HepG2 (cell line): Measurements from ENCODE around the gene SNRNP27. TPM values are rescaled to one million over a fixed set of nuclear protein-coding genes. Genes with fewer than 3 reads are reported as not detected.
A peak's percentile ranks its signal among the peaks of the same experiment; 100 is the strongest.

Experiments used
- AFF4 ChIP-seq: sonication (generic); formaldehyde crosslinking; IDR thresholded peaks from 2 replicates; pipeline ENCODE4 v1.4.0; 2020; ENCODE audit warnings: missing genetic modification reagents
- ATF5 ChIP-seq: sonication (generic); formaldehyde crosslinking; IDR thresholded peaks from 2 replicates; pipeline ENCODE4 v1.4.0; 2020; ENCODE audit warnings: mild to moderate bottlenecking, low read depth, missing genetic modification reagents
- CEBPG ChIP-seq: IDR thresholded peaks from 2 replicates; pipeline ENCODE4 v1.6.1; 2016
- HOXA9 ChIP-seq: sonication (generic); formaldehyde crosslinking; IDR thresholded peaks from 2 replicates; pipeline ENCODE4 v1.8.1; 2022; ENCODE audit warnings: missing genetic modification reagents, mild to moderate bottlenecking, moderate library complexity, borderline replicate concordance
- MXD4 ChIP-seq: IDR thresholded peaks from 2 replicates; pipeline ENCODE4 v1.6.1; 2016; ENCODE audit warnings: mild to moderate bottlenecking, missing biosample characterization, missing genetic modification reagents
- NFAT5 ChIP-seq: sonication (generic); formaldehyde crosslinking; IDR thresholded peaks from 2 replicates; pipeline ENCODE4 v1.4.0; 2020; ENCODE audit warnings: missing genetic modification reagents
- PRPF4 ChIP-seq: fragments of 200-400 bp; formaldehyde crosslinking; IDR thresholded peaks from 2 replicates; pipeline ENCODE4 v1.6.1; 2016; ENCODE audit warnings: low read length, low read depth; ENCODE audit not compliant: poor library complexity, severe bottlenecking
- SMARCC2 ChIP-seq: fragments of 450-650 bp; IDR thresholded peaks from 2 replicates; pipeline ENCODE4 v1.6.1; 2017; ENCODE audit warnings: antibody characterized with exemption, mild to moderate bottlenecking
- U2AF2 ChIP-seq: fragments of 200-400 bp; formaldehyde crosslinking; IDR thresholded peaks from 2 replicates; pipeline ENCODE4 v1.6.1; 2017; ENCODE audit warnings: low read depth, mild to moderate bottlenecking, low read length
- ZNF17 ChIP-seq: sonication (generic); formaldehyde crosslinking; IDR thresholded peaks from 2 replicates; pipeline ENCODE4 v1.5.0; 2020; ENCODE audit warnings: mild to moderate bottlenecking, missing genetic modification reagents
- ZNF251 ChIP-seq: sonication (generic); formaldehyde crosslinking; IDR thresholded peaks from 2 replicates; pipeline ENCODE4 v1.9.0; 2021; ENCODE audit warnings: mild to moderate bottlenecking, missing genetic modification reagents
- ZNF503 ChIP-seq: sonication (generic); formaldehyde crosslinking; IDR thresholded peaks from 2 replicates; pipeline ENCODE4 v1.4.0; 2020; ENCODE audit warnings: missing genetic modification reagents
- ZNF737 ChIP-seq: sonication (generic); formaldehyde crosslinking; IDR thresholded peaks from 2 replicates; pipeline ENCODE4 v1.5.0; 2020; ENCODE audit warnings: missing genetic modification reagents, mild to moderate bottlenecking, borderline replicate concordance
- ZNF747 ChIP-seq: sonication (generic); formaldehyde crosslinking; IDR thresholded peaks from 2 replicates; pipeline ENCODE4 v1.8.1; 2023; ENCODE audit warnings: missing genetic modification reagents, mild to moderate bottlenecking, borderline replicate concordance
- ZNF781 ChIP-seq: sonication (generic); formaldehyde crosslinking; IDR thresholded peaks from 2 replicates; pipeline ENCODE4 v1.5.1; 2020; ENCODE audit warnings: borderline replicate concordance, mild to moderate bottlenecking, missing genetic modification reagents; ENCODE audit errors: not compliant biosample characterization
- ZNF841 ChIP-seq: sonication (generic); formaldehyde crosslinking; IDR thresholded peaks from 2 replicates; pipeline ENCODE4 v1.8.1; 2023; ENCODE audit warnings: missing genetic modification reagents, borderline replicate concordance
- ZSCAN12 ChIP-seq: sonication (generic); formaldehyde crosslinking; IDR thresholded peaks from 2 replicates; pipeline ENCODE4 v1.9.0; 2021; ENCODE audit warnings: mild to moderate bottlenecking, missing genetic modification reagents
- polyA plus RNA-seq, 8 experiments: library from polyadenylated mRNA; depleted of rRNA in 3 of 8; stranded (reverse) in 7 of 8; unstranded in 1 of 8; fragments of >200 nt; fragmentation: Illumina TruSeq in 4 of 8; extraction: Trizol in 4 of 8; gene quantifications; 2 replicates each; pipeline versions ENCODE4 v1.2.1 to v1.2.3, GENCODE V29; 2011 to 2016; ENCODE audit warnings: low read depth in 4 of 8, missing spikeins in 1 of 8, mixed read lengths in 1 of 8; ENCODE audit not compliant: insufficient read depth in 1 of 8
- total RNA-seq, 5 experiments: library from RNA; depleted of rRNA; stranded (reverse); fragments of >200 nt; fragmentation: Illumina TruSeq; extraction: Trizol; gene quantifications; 2 replicates each; pipeline ENCODE4 v1.2.3, GENCODE V29; 2016; ENCODE audit warnings: low read depth in 1 of 5

The SNRNP27 gene
- total and polyA plus RNA-seq, 2 of the 13 experiments (the other 11 are each of a cell fraction or from before 2014, with no cell fraction given): 49.8 to 54.6 TPM

GRCh38 chr2:69914164-69914949 lies 20.6 kb downstream of the SNRNP27 start (continued):
- TF ChIP-seq SMARCC2: 0 out of 2 replicates have a peak, but pooled peaks have one; percentile 6
- TF ChIP-seq PRPF4: no peak
- peak; percentile 86; the same call in 1 of the 2 replicates for TF ChIP-seq AFF4 (CRISPR knock-in tag)
- TF ChIP-seq ZSCAN12 (CRISPR knock-in tag): 0 out of 2 replicates have a peak, but pooled peaks have one; percentile 31
- peak; percentile 91; the same call in 1 of the 2 replicates for TF ChIP-seq ZNF17 (CRISPR knock-in tag)
- TF ChIP-seq MXD4 (CRISPR knock-in tag): peak; percentile 96
- TF ChIP-seq ZNF251 (CRISPR knock-in tag): no peak
- TF ChIP-seq HOXA9 (CRISPR knock-in tag): peak; percentile 85
- peak; percentile 71 for TF ChIP-seq CEBPG
- peak; percentile 98 for TF ChIP-seq ZNF781
- peak; percentile 90 for TF ChIP-seq ZNF841 (CRISPR knock-in tag)
- peak; percentile 63; the same call in 1 of the 2 replicates for TF ChIP-seq ZNF737 (CRISPR knock-in tag)
- TF ChIP-seq ATF5: peak; percentile 85; the same call in 1 of the 2 replicates
- TF ChIP-seq ZNF747 (CRISPR knock-in tag): peak; percentile 94
- peak; percentile 68; the same call in 1 of the 2 replicates for TF ChIP-seq ZNF503 (CRISPR knock-in tag)
- no peak for TF ChIP-seq U2AF2
- TF ChIP-seq NFAT5 (CRISPR knock-in tag): peak; percentile 97; the same call in 1 of the 2 replicates
